SK-N-SH (cell line): ENCODE data around the gene RRN3. TPM values are rescaled to one million over a fixed set of nuclear protein-coding genes. Genes with fewer than 3 reads are reported as not detected.

Experiments used
- CTCF ChIA-PET: fragments of 300-600, 350-600 bp; formaldehyde crosslinking; extraction: SDS; loops from one replicate; lab custom pipeline; 2021; lab: Yijun Ruan, JAX
- POLR2A ChIA-PET: fragments of 350-600 bp; sonication (Branson Sonifier 250); formaldehyde crosslinking; extraction: SDS; loops from one replicate; lab custom pipeline; 2020; ENCODE audit warnings: antibody characterized with exemption, inconsistent platforms; lab: Yijun Ruan, JAX
- DNase-seq: peaks from one replicate; pipeline ENCODE4 v3.0.0; 2012
- H2AFZ ChIP-seq: fragments of 200-600 bp; sonication (generic); 2 replicates; pipeline ENCODE4 v1.8.1; 2016; ENCODE audit warnings: antibody characterized with exemption, mild to moderate bottlenecking, low read depth
- H3F3A ChIP-seq: fragments of 200-600 bp; sonication (generic); replicated peaks from 2 replicates; pipeline ENCODE3; 2016; ENCODE audit warnings: antibody characterized with exemption, mild to moderate bottlenecking; ENCODE audit not compliant: insufficient read depth
- H3K27ac ChIP-seq, 2 experiments: fragments of 200-500 bp in 1 of 2; fragments of 200-600 bp in 1 of 2; sonication (Bioruptor generic) in 1 of 2; sonication (generic), shearing (Covaris generic) in 1 of 2; 2 replicates each; pipeline versions ENCODE4 v1.5.1 to v1.6.1; 2014 to 2016; ENCODE audit warnings: low read depth in 2 of 2, inconsistent platforms in 1 of 2, low read length in 1 of 2, mild to moderate bottlenecking in 1 of 2, mixed read lengths in 1 of 2
- H3K27me3 ChIP-seq: fragments of 200-600 bp; sonication (generic), shearing (Covaris generic); 2 replicates; pipeline ENCODE4 v1.6.1; 2016; ENCODE audit warnings: mixed run types; ENCODE audit not compliant: insufficient read depth
- H3K36me3 ChIP-seq, 2 experiments: fragments of 200-500 bp in 1 of 2; fragments of 200-600 bp in 1 of 2; sonication (Bioruptor generic) in 1 of 2; sonication (generic) in 1 of 2; replicated peaks in 1 of 2; 2 replicates each; pipeline versions ENCODE3 to v1.5.1; 2014 to 2016; ENCODE audit warnings: low read length in 1 of 2, mild to moderate bottlenecking in 1 of 2; ENCODE audit not compliant: insufficient read depth in 2 of 2, control insufficient read depth in 1 of 2
- H3K4me1 ChIP-seq, 2 experiments: fragments of 200-500 bp in 1 of 2; fragments of 200-600 bp in 1 of 2; sonication (Bioruptor generic) in 1 of 2; sonication (generic), shearing (Covaris generic) in 1 of 2; 2 replicates each; pipeline versions ENCODE4 v1.5.1 to v1.6.1; 2014 to 2016; ENCODE audit warnings: low read depth in 1 of 2, low read length in 1 of 2, mixed run types in 1 of 2; ENCODE audit not compliant: insufficient read depth in 2 of 2, control insufficient read depth in 1 of 2
- H3K4me2 ChIP-seq: fragments of 200-600 bp; sonication (generic), shearing (Covaris generic); 2 replicates; pipeline ENCODE4 v1.6.1; 2017; ENCODE audit warnings: mixed run types
- H3K4me3 ChIP-seq, 2 experiments: fragments of 200-500 bp in 1 of 2; fragments of 200-600 bp in 1 of 2; sonication (Bioruptor generic) in 1 of 2; sonication (generic), shearing (Covaris generic) in 1 of 2; 2 replicates each; pipeline versions ENCODE4 v1.5.1 to v1.8.1; 2014 to 2016; ENCODE audit warnings: low read depth in 2 of 2, inconsistent platforms in 1 of 2, low read length in 1 of 2, mild to moderate bottlenecking in 1 of 2, mixed read lengths in 1 of 2, moderate library complexity in 1 of 2
- H3K79me2 ChIP-seq: fragments of 200-600 bp; sonication (generic); 2 replicates; pipeline ENCODE4 v1.8.1; 2017; ENCODE audit warnings: mild to moderate bottlenecking; ENCODE audit not compliant: insufficient read depth
- H3K9ac ChIP-seq: fragments of 200-600 bp; sonication (generic); 2 replicates; pipeline ENCODE4 v1.6.1; 2017; ENCODE audit warnings: mixed run types
- H3K9me2 ChIP-seq: fragments of 200-600 bp; sonication (generic); 2 replicates; pipeline ENCODE4 v1.6.1; 2017; ENCODE audit warnings: mixed run types
- H3K9me3 ChIP-seq: fragments of 200-600 bp; sonication (generic); 2 replicates; pipeline ENCODE4 v1.6.1; 2017; ENCODE audit warnings: mixed run types, mild to moderate bottlenecking, moderate library complexity
- H4K20me1 ChIP-seq: fragments of 200-600 bp; sonication (generic); 2 replicates; pipeline ENCODE4 v1.6.1; 2017; ENCODE audit warnings: mild to moderate bottlenecking, mixed run types; ENCODE audit not compliant: insufficient read depth
- CHD2 ChIP-seq: fragments of 150-350 bp; IDR thresholded peaks from 2 replicates; pipeline ENCODE4 v1.6.1; 2018; ENCODE audit warnings: low read length; ENCODE audit not compliant: partially characterized antibody
- CTCF ChIP-seq: fragments of 200-600 bp; sonication (generic); IDR thresholded peaks from 2 replicates; pipeline ENCODE4 v1.6.1; 2017; ENCODE audit warnings: antibody characterized with exemption, mild to moderate bottlenecking, moderate library complexity
- ELF1 ChIP-seq: IDR thresholded peaks from 2 replicates; pipeline ENCODE4 v1.4.0; 2012
- EP300 ChIP-seq, 2 experiments: IDR thresholded peaks; 2 replicates each; pipeline versions ENCODE4 v1.4.0 to v1.6.1; 2012; ENCODE audit warnings: borderline replicate concordance in 1 of 2, low read depth in 1 of 2, low read length in 1 of 2
- FOXJ3 ChIP-seq: sonication (generic); formaldehyde crosslinking; IDR thresholded peaks from 2 replicates; pipeline ENCODE4 v1.5.1; 2020; ENCODE audit warnings: mild to moderate bottlenecking, missing genetic modification reagents
- GATA2 ChIP-seq: sonication (generic); formaldehyde crosslinking; IDR thresholded peaks from 2 replicates; pipeline ENCODE4 v1.5.0; 2020; ENCODE audit warnings: mild to moderate bottlenecking, missing genetic modification reagents
- MXI1 ChIP-seq: IDR thresholded peaks from 2 replicates; pipeline ENCODE4 v1.6.1; 2012; ENCODE audit warnings: mild to moderate bottlenecking, low read depth, low read length, improper control_type of control experiment
- NFIC ChIP-seq: IDR thresholded peaks from 2 replicates; pipeline ENCODE4 v1.4.0; 2012; ENCODE audit warnings: borderline replicate concordance
- NRF1 ChIP-seq: IDR thresholded peaks from 2 replicates; pipeline ENCODE4 v1.6.1; 2012; ENCODE audit warnings: low read depth, mild to moderate bottlenecking, low read length
- PBX3 ChIP-seq: IDR thresholded peaks from 2 replicates; pipeline ENCODE4; 2012
- RAD21 ChIP-seq: IDR thresholded peaks from 2 replicates; pipeline ENCODE4 v1.6.1; 2012; ENCODE audit warnings: mild to moderate bottlenecking, low read length
- TAF1 ChIP-seq: IDR thresholded peaks from 2 replicates; pipeline ENCODE4 v1.6.1; 2012; ENCODE audit warnings: low read depth, mild to moderate bottlenecking, low read length, moderate library complexity, borderline replicate concordance
- TCF12 ChIP-seq: IDR thresholded peaks from 2 replicates; pipeline ENCODE4 v1.4.0; 2012
- USF2 ChIP-seq: fragments of 150-350 bp; IDR thresholded peaks from 2 replicates; pipeline ENCODE4 v1.6.1; 2017; ENCODE audit warnings: antibody characterized with exemption, low read length, low read depth, borderline replicate concordance
- WGBS: methylation state at CpG from one replicate; pipeline ENCODE4 v1.1.6; 2017; ENCODE audit warnings: low lambda C conversion rate; 5-methylcytosine and 5-hydroxymethylcytosine counted together
- polyA plus RNA-seq, 3 experiments: library from polyadenylated mRNA; depleted of rRNA; stranded (reverse); fragments of >200 nt; gene quantifications; 2 replicates each; pipeline ENCODE4 v1.2.3, GENCODE V29; 2012

RRN3 gene
- polyA plus RNA-seq, 1 of the 3 experiments (the other 2 are of a cell fraction) = 21.3 TPM

- Histone ChIP-seq H3K9me2 (no peaks in the 10 kb centered on the region), H3K4me2 (no peak overlapping the region), H3K27ac (peak overlapping the region in 1 of 2 experiments; percentile 85; a peak in 2 of 4 replicates), H4K20me1 (peaks cover 11% of the 10 kb centered on the region), H3F3A (peaks cover 4% of the 10 kb centered on the region), H3K4me1 (peaks cover 0 to 34% of the 10 kb centered on the region in 2 experiments; a peak in 2 of 4 replicates), H3K9me3 (no peaks in the 10 kb centered on the region), H3K79me2 (peaks cover 13% of the 10 kb centered on the region; the same call in 1 of the 2 replicates), H3K27me3 (no peaks in the 10 kb centered on the region), H2AFZ (no peak overlapping the region), H3K9ac (no peak overlapping the region), H3K4me3 (no peak overlapping the region), H3K36me3 (peaks cover 44 to 77% of the 10 kb centered on the region in 2 experiments)
- TF ChIP-seq NRF1 (no peak), ELF1 (no peak), NFIC (peak; percentile 68), CTCF (no peak), PBX3 (peak; percentile 75), TCF12 (peak; percentile 86), TAF1 (no peak), GATA2 (CRISPR knock-in tag) (no peak), RAD21 (no peak), EP300 (IDR thresholded peaks at IDR 0.05; ENCODE audit: borderline replicate concordance in 1 of 2, low read depth in 1 of 2, low read length in 1 of 2) (peak in 1 of 2 experiments; percentile 59; a peak in 2 of 4 replicates), USF2 (no peak), CHD2 (no peak), FOXJ3 (CRISPR knock-in tag) (0 out of 2 replicates have a peak, but pooled peaks have one; percentile 46), MXI1 (peak; percentile 87)
- POLR2A ChIA-PET = interaction anchor here (0.8 kb wide), 1 partner anchor 558 kb away, joined by 3 read pairs; no protein-coding TSS in a partner anchor
- DNase-seq = peak; percentile 72
- CTCF ChIA-PET = interaction anchor here (1.5 to 1.6 kb wide), 2 partner anchors 11 to 19 kb away, joined by 5 to 6 read pairs; no protein-coding TSS in a partner anchor
- WGBS = 81% methylated on average over 6 of the region's 14 CpGs
These were observed 60.8 kb downstream of the RRN3 start for GRCh38 chr16:15033309-15033707.
